Measurements from ENCODE around the gene ANGEL2.

DNA sequence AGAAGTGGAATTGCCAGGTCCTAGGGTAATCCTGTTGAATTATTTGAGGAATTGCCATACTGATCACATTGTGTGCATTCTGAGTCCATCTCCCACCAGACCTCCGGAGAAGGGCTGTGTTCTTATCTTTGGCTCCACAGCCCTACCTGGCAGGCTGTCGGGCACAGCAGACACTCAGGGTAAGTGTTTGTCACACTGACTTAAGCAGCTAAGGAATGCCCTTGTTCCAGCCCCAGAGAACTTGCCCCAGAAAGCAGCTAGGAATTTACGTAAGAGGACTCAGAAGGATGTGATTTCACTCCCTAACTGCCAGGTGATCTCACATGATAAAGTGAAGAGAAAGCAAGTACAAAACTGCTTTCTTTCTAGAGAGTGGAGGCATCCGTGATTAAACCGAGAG is 44.4 kb downstream of the ANGEL2 start:
- TF ChIP-seq ZNF274 (IDR thresholded peaks at IDR 0.05; ENCODE audit: low read depth, low read length) (no peak), SUZ12 (IDR thresholded peaks at IDR 0.05; ENCODE audit: extremely low read depth, insufficient read depth, insufficient read length) (no peak)
